HepG2 (cell line): ENCODE measurements around the gene NCDN. TPM values are rescaled to one million over a fixed set of nuclear protein-coding genes. Genes with fewer than 3 reads are reported as not detected.

Experiments
- ARNTL ChIP-seq: sonication (generic); formaldehyde crosslinking; IDR thresholded peaks from 2 replicates; pipeline ENCODE4 v1.4.0; 2020; ENCODE audit warnings: mild to moderate bottlenecking, missing genetic modification reagents
- HDAC2 ChIP-seq: sonication (generic); formaldehyde crosslinking; IDR thresholded peaks from 2 replicates; pipeline ENCODE4 v1.4.0; 2020; ENCODE audit warnings: missing genetic modification reagents
- IKZF4 ChIP-seq: sonication (generic); formaldehyde crosslinking; IDR thresholded peaks from 2 replicates; pipeline ENCODE4 v1.5.1; 2020; ENCODE audit warnings: borderline replicate concordance, mild to moderate bottlenecking, low read depth, missing genetic modification reagents; ENCODE audit errors: not compliant biosample characterization
- KLF6 ChIP-seq: IDR thresholded peaks from 2 replicates; pipeline ENCODE4 v1.8.0; 2016; ENCODE audit warnings: missing biosample characterization, missing genetic modification reagents
- MTF2 ChIP-seq: sonication (generic); formaldehyde crosslinking; IDR thresholded peaks from 2 replicates; pipeline ENCODE4 v1.5.0; 2020; ENCODE audit warnings: missing genetic modification reagents, borderline replicate concordance
- NFRKB ChIP-seq: fragments of 450-650 bp; IDR thresholded peaks from 2 replicates; pipeline ENCODE4 v1.6.1; 2017
- PHF5A ChIP-seq: IDR thresholded peaks from one replicate; pipeline ENCODE4 v1.6.1; 2018; ENCODE audit warnings: low read depth, missing genetic modification reagents; ENCODE audit not compliant: unreplicated experiment
- POLR2G ChIP-seq: fragments of 200-400 bp; formaldehyde crosslinking; IDR thresholded peaks from 2 replicates; pipeline ENCODE4 v1.6.1; 2018; ENCODE audit warnings: mild to moderate bottlenecking, low read depth, low read length, moderate library complexity
- RARG ChIP-seq: sonication (generic); formaldehyde crosslinking; IDR thresholded peaks from 2 replicates; pipeline ENCODE4 v1.4.0; 2020; ENCODE audit warnings: low read depth, mild to moderate bottlenecking, missing genetic modification reagents
- SRSF1 ChIP-seq: fragments of 200-400 bp; formaldehyde crosslinking; optimal IDR thresholded peaks from 2 replicates; pipeline ENCODE3; 2017; ENCODE audit warnings: mild to moderate bottlenecking, low read depth, low read length, moderate library complexity
- ZBTB38 ChIP-seq: sonication (generic); formaldehyde crosslinking; IDR thresholded peaks from 2 replicates; pipeline ENCODE4 v1.5.1; 2020; ENCODE audit warnings: mild to moderate bottlenecking, missing genetic modification reagents
- ZNF124 ChIP-seq: sonication (generic); formaldehyde crosslinking; IDR thresholded peaks from 2 replicates; pipeline ENCODE4 v1.4.0; 2020; ENCODE audit warnings: missing genetic modification reagents
- ZNF441 ChIP-seq: sonication (generic); formaldehyde crosslinking; IDR thresholded peaks from 2 replicates; pipeline ENCODE4 v1.7.0; 2021; ENCODE audit warnings: missing genetic modification reagents, borderline replicate concordance
- ZNF766 ChIP-seq: sonication (generic); formaldehyde crosslinking; IDR thresholded peaks from 2 replicates; pipeline ENCODE4 v1.5.0; 2020; ENCODE audit warnings: missing genetic modification reagents, borderline replicate concordance
- ZNF850 ChIP-seq: sonication (generic); formaldehyde crosslinking; conservative IDR thresholded peaks from 2 replicates; pipeline ENCODE4 v1.9.0; 2021; ENCODE audit warnings: mild to moderate bottlenecking, missing genetic modification reagents
- polyA plus RNA-seq, 8 experiments: library from polyadenylated mRNA; depleted of rRNA in 3 of 8; stranded (reverse) in 7 of 8; unstranded in 1 of 8; fragments of >200 nt; fragmentation: Illumina TruSeq in 4 of 8; extraction: Trizol in 4 of 8; gene quantifications; 2 replicates each; pipeline versions ENCODE4 v1.2.1 to v1.2.3, GENCODE V29; 2011 to 2016; ENCODE audit warnings: low read depth in 4 of 8, missing spikeins in 1 of 8, mixed read lengths in 1 of 8; ENCODE audit not compliant: insufficient read depth in 1 of 8
- total RNA-seq, 5 experiments: library from RNA; depleted of rRNA; stranded (reverse); fragments of >200 nt; fragmentation: Illumina TruSeq; extraction: Trizol; gene quantifications; 2 replicates each; pipeline ENCODE4 v1.2.3, GENCODE V29; 2016; ENCODE audit warnings: low read depth in 1 of 5
- TF ChIP-seq, protein P1 (sequence below): sonication (generic); formaldehyde crosslinking; IDR thresholded peaks from 2 replicates; pipeline ENCODE4 v1.8.0; 2022; ENCODE audit warnings: missing genetic modification reagents, mild to moderate bottlenecking, inconsistent platforms, borderline replicate concordance
- TF ChIP-seq, protein P2 (sequence below): sonication (generic); formaldehyde crosslinking; IDR thresholded peaks from 2 replicates; pipeline ENCODE4 v1.4.0; 2020; ENCODE audit warnings: missing genetic modification reagents, borderline replicate concordance
- TF ChIP-seq, protein P3 (sequence below): IDR thresholded peaks from 2 replicates; pipeline ENCODE4 v1.4.0; 2020; ENCODE audit warnings: mild to moderate bottlenecking, missing genetic modification reagents
- TF ChIP-seq, protein P4 (sequence below): sonication (generic); formaldehyde crosslinking; IDR thresholded peaks from 2 replicates; pipeline ENCODE4 v1.4.0; 2020; ENCODE audit warnings: mild to moderate bottlenecking, missing genetic modification reagents, borderline replicate concordance

NCDN gene
- total and polyA plus RNA-seq, 2 of the 13 experiments (the other 11 are each of a cell fraction or from before 2014, with no cell fraction given) = 6.6 to 9.3 TPM

DNA sequence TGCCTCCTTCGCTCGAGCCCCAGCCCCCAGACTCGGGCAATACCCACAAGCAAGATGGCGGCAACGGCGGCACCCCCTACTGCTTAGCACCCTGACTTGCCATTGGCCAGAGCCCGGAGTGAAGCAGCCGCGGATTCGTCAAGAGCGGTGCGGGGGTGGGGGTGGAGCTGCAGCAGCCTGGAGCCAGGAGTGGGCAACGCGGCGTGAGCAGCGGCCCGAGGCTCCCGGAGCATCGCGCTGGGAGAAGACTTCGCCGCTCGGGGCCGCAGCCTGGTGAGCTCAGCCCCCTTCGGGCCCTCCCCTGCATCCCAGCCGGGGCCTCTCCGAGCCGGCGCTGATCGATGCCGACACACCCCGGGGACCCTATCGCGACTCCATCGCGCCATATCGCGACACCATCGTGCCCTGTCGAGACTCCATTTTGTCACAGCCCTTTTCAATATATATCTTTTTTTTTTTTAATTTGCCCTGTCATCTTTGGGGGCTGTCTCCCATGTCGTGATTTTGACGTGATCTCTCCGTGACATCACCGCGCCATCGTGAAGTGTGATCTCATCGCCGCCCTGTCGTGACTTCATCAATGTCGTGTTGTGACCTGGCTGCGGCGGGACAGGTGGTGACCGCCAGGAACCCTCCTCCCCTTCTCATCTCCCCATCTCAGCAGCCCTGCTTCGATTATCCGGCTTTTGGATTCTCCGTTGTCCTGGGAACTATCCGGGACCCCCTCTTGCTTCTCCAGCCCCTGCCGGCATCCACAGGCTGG lies at the start of gene NCDN (continued):
- TF ChIP-seq, protein P1, sequence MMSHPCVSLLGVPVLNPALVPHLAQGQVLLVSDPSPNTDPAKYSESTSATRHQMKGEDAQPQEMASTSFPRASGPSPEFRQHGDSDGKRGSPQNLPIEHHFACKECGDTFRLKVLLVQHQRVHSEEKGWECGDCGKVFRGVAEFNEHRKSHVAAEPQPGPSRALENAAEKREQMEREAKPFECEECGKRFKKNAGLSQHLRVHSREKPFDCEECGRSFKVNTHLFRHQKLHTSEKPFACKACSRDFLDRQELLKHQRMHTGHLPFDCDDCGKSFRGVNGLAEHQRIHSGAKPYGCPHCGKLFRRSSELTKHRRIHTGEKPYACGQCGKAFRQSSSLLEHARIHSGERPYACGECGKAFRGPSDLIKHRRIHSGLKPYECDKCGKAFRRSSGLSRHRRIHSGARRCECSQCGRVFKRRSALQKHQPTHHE (CRISPR knock-in tag) = no peak; the same call in 1 of the 2 replicates
- TF ChIP-seq, protein P2, sequence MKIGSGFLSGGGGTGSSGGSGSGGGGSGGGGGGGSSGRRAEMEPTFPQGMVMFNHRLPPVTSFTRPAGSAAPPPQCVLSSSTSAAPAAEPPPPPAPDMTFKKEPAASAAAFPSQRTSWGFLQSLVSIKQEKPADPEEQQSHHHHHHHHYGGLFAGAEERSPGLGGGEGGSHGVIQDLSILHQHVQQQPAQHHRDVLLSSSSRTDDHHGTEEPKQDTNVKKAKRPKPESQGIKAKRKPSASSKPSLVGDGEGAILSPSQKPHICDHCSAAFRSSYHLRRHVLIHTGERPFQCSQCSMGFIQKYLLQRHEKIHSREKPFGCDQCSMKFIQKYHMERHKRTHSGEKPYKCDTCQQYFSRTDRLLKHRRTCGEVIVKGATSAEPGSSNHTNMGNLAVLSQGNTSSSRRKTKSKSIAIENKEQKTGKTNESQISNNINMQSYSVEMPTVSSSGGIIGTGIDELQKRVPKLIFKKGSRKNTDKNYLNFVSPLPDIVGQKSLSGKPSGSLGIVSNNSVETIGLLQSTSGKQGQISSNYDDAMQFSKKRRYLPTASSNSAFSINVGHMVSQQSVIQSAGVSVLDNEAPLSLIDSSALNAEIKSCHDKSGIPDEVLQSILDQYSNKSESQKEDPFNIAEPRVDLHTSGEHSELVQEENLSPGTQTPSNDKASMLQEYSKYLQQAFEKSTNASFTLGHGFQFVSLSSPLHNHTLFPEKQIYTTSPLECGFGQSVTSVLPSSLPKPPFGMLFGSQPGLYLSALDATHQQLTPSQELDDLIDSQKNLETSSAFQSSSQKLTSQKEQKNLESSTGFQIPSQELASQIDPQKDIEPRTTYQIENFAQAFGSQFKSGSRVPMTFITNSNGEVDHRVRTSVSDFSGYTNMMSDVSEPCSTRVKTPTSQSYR (CRISPR knock-in tag) = peak; percentile 92
- TF ChIP-seq MTF2 (CRISPR knock-in tag) (no peak), IKZF4 (CRISPR knock-in tag) (no peak), ZNF124 (CRISPR knock-in tag) (no peak; the same call in 1 of the 2 replicates), ZNF441 (no peak), POLR2G (peak; percentile 82), SRSF1 (no peak), ZBTB38 (CRISPR knock-in tag) (no peak; the same call in 1 of the 2 replicates), ZNF766 (CRISPR knock-in tag) (0 out of 2 replicates have a peak, but pooled peaks have one; percentile 67), PHF5A (CRISPR knock-in tag) (peak; percentile 61), ARNTL (CRISPR knock-in tag) (peak; percentile 74), KLF6 (0 out of 2 replicates have a peak, but pooled peaks have one; percentile 14), ZNF850 (CRISPR knock-in tag) (no peak), RARG (no peak), NFRKB (peak; percentile 74; the same call in 1 of the 2 replicates), HDAC2 (CRISPR knock-in tag) (peak; percentile 15; the same call in 1 of the 2 replicates)
- TF ChIP-seq, protein P3, sequence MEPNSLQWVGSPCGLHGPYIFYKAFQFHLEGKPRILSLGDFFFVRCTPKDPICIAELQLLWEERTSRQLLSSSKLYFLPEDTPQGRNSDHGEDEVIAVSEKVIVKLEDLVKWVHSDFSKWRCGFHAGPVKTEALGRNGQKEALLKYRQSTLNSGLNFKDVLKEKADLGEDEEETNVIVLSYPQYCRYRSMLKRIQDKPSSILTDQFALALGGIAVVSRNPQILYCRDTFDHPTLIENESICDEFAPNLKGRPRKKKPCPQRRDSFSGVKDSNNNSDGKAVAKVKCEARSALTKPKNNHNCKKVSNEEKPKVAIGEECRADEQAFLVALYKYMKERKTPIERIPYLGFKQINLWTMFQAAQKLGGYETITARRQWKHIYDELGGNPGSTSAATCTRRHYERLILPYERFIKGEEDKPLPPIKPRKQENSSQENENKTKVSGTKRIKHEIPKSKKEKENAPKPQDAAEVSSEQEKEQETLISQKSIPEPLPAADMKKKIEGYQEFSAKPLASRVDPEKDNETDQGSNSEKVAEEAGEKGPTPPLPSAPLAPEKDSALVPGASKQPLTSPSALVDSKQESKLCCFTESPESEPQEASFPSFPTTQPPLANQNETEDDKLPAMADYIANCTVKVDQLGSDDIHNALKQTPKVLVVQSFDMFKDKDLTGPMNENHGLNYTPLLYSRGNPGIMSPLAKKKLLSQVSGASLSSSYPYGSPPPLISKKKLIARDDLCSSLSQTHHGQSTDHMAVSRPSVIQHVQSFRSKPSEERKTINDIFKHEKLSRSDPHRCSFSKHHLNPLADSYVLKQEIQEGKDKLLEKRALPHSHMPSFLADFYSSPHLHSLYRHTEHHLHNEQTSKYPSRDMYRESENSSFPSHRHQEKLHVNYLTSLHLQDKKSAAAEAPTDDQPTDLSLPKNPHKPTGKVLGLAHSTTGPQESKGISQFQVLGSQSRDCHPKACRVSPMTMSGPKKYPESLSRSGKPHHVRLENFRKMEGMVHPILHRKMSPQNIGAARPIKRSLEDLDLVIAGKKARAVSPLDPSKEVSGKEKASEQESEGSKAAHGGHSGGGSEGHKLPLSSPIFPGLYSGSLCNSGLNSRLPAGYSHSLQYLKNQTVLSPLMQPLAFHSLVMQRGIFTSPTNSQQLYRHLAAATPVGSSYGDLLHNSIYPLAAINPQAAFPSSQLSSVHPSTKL (CRISPR knock-in tag) = no peak; the same call in 1 of the 2 replicates
- TF ChIP-seq, protein P4, sequence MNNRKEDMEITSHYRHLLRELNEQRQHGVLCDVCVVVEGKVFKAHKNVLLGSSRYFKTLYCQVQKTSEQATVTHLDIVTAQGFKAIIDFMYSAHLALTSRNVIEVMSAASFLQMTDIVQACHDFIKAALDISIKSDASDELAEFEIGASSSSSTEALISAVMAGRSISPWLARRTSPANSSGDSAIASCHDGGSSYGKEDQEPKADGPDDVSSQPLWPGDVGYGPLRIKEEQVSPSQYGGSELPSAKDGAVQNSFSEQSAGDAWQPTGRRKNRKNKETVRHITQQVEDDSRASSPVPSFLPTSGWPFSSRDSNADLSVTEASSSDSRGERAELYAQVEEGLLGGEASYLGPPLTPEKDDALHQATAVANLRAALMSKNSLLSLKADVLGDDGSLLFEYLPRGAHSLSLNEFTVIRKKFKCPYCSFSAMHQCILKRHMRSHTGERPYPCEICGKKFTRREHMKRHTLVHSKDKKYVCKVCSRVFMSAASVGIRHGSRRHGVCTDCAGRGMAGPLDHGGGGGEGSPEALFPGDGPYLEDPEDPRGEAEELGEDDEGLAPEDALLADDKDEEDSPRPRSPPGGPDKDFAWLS = no peak
